Measurements from ENCODE around the gene ATXN7.

ATXN7 gene

DNA sequence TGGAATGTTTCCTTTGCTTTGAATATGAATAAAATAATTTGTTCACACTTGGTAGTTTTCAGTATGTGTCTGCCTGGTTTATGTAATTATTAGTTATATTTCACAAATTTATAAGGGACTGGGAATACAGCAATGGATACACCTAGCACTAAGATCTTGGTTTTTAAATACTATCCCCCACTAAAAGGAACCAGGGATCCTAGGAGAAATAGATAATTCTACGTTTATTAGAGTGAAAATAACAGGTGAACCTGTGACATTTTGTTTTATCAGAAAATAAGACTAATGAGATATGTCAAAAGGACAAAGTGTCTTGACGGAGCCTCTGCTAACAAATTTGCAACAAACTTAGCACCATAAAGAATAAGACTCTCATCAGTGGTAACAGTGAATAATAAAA is 156.2 kb downstream of the ATXN7 start:
- no peak for DNase-seq (ENCODE audit: low read depth)

DNA sequence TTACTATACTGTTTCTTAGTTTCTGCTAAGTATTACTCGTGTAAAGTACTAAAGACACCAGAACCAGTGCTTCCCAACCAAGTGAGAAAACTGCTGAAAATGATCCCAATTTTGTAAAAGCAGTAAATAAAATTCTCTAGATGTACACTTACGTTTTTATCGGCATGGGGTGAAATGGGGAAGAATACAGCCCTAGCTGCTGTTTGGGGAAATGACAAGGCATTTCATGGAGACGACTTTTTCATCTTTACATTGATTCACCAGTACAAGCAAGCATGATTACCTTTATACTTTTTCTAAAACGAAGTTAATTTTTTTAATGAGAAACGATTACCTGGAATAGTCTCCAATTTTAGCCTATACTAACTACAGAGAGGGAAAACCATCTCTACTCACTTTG is 158.3 kb downstream of the ATXN7 start:
- no peak for DNase-seq (ENCODE audit: low read depth)

DNA sequence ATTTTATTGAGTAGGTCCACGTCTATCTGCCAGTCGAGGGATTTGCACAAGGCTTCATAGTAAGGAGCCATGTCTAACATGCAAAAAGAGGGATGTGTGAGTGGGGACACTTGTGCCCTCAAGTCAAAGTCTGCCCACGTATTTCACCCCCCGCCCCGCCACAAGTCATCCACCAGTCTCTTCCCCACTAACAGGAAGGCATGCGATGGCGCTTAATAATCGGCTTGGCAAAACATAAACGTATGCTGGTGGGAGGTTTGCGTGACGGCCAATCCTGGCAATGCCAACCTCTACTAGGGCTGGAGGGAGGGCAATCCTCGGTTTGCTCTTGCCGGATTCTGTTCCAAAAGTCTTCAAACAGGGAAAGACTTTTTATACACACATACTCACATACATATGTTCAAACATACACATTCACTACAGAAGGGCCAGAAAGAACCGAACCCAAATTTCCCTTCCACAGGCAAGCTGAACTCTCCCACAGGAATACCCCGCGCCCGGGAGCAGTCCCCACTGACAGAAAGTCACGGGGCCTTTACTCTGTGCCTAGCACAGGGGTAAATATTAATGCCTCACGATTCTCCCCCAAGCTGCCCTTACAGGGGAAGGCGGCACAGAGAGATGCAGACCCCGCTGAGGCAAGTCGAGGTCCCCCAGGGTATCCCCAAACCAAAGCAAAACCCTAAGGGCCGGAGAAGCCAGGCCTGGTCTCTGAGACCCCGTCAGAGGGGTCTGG is 159.0 kb downstream of the ATXN7 start:
- no peak for DNase-seq (ENCODE audit: low read depth)

DNA sequence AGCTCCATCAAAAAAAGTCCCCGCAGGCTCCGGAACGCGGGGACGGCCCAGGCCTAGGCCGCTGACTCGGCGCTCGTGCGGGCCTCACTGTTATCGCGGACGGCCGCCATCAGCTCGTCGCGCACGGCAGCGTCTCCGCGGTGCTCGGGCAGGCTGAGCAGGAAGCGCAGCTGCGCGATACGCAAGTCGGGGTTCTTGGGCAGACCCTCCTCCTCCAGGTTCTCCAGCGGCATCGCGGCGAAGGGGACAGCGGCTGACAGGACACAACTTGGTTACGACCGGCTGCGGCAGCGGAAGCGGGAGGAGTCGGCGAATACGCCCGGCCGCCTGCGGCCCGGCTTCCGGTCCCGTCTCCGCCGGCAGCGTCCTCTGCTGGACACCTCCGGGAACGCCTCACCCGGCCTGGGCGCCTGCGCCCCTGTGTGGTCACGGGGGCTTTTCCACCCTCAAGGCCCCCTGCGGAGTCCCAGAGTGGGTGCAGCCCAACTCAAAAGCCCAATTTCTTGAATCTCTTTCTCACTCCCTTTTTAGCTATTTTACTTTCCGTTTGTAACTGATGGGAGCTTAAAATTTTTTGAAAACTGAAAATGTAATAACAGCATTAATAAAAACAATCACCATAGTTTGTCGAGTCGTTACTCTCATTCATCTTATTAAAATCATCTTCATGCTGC is 159.7 kb downstream of the ATXN7 start, which contains the start of gene PSMD6:
Gene PSMD6, minus strand, starts transcription at position 308 of the 674 bp plus-strand sequence. Its CDS starts 75 bp downstream, at position 233.
- peak; percentile 85 for DNase-seq (ENCODE audit: low read depth)

DNA sequence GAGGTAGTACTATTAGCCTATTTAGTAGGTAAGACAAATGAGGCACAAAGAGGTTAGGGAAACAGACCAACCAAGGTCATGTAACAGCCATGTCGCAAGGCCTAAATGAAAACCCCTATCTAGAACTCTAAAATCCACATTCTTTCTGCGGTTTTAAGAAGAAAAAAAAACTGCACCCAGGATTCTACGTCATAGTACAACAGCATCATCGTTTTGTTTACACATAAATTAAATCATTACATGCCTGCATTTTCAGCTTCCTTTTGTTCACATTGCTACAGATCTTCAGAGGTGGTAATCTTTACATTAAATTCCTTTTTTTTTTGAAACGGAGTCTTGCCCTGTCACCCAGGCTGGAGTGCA is 160.2 kb downstream of the ATXN7 start:
- DNase-seq (ENCODE audit: low read depth), result no peak

DNA sequence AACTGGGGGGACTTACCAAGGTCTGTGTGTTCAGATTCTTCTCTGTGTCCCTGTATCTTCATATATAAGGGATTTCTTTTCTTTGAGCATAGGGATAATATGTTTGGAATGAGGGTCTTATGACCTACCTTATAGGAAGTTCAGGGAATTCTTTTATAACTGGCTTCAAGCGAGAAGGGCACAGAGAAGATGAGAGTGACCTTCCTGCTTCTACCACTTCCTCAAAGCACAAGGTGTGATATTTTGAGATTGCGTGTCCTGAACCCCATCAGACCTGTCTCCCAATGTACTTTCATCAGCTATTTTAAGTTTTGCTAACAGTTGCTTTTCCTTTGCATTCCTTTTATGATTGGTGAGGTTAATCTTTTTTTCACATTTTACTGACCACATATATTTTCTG is 162.7 kb downstream of the ATXN7 start:
- no peak for DNase-seq (ENCODE audit: low read depth)

DNA sequence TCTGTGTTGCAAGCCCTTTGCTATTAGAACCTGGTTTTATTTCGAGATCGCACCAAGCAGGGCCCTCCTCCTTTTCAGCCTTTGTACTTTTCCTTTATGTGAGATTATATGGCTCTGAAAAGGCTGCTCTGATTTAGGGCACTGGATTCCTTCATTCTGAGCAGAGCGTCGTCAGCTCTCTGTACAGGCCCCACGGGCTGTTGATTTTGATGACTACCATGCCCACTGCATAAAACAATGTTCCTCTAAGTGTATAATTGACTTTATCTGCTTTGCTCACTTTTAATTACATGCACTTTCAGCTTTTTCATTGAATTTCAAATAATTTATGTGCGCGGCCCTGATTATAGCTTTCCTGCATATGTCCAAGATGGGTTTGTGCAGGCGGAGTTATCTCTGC is 164.0 kb downstream of the ATXN7 start:
- DNase-seq (ENCODE audit: low read depth), result no peak

DNA sequence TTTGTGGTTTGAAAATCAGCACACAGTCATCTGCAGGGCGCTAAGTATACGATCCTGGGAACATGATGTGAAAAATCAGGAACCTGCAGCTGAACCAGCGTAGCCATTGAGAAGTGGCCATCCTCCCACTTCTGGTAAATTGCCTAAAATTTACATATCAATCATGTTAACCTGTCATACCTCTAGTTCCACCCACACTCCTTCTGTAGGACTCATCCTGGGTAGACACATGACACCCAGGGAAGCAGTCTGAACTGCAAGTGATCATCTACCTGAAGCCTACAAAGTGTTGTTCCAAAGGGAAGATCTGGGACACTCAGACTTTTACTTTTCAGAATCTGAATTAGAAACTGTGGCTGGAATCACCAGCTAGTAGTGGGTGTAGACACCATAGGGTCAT is 165.1 kb downstream of the ATXN7 start:
- DNase-seq (ENCODE audit: low read depth), result no peak

DNA sequence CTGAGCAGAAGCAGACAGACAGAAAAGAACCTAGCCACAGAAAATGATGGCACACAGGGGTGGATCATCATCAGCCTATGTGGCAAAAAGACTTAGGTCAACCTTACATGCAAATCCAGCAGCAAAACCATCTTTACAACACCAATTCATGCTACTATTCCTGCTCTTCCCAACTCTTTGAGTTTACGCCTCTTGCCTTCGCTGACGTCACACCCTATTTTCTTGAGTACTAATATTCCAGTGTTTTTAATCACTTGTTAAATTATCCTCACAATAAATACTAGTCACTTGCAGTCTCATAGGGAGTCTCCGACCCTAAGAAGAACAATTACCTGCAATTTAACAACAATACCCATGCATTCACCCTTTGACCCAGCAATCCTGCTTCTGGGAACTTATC is 165.6 kb downstream of the ATXN7 start:
- no peak for DNase-seq (ENCODE audit: low read depth)

DNA sequence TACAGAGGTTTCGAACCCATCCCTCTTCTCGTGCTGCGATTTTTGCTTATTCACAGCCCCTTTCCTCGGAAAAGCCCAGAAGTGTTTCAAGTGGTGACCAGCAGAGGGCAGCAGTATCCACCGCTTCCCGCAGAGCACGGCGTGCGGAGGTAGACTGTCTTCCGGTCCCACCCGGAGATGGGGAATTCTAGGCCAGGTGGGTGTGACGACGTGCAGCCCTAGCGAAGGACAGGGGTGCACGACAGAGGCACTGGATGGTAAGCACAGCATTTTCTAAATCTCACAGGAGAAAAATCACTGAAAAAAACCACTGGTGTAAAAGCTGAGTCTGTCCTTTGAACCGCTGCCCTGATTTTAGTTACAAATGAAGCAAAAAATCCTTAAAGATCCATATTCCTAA is 167.1 kb downstream of the ATXN7 start:
- DNase-seq (ENCODE audit: low read depth), result peak; percentile 60

DNA sequence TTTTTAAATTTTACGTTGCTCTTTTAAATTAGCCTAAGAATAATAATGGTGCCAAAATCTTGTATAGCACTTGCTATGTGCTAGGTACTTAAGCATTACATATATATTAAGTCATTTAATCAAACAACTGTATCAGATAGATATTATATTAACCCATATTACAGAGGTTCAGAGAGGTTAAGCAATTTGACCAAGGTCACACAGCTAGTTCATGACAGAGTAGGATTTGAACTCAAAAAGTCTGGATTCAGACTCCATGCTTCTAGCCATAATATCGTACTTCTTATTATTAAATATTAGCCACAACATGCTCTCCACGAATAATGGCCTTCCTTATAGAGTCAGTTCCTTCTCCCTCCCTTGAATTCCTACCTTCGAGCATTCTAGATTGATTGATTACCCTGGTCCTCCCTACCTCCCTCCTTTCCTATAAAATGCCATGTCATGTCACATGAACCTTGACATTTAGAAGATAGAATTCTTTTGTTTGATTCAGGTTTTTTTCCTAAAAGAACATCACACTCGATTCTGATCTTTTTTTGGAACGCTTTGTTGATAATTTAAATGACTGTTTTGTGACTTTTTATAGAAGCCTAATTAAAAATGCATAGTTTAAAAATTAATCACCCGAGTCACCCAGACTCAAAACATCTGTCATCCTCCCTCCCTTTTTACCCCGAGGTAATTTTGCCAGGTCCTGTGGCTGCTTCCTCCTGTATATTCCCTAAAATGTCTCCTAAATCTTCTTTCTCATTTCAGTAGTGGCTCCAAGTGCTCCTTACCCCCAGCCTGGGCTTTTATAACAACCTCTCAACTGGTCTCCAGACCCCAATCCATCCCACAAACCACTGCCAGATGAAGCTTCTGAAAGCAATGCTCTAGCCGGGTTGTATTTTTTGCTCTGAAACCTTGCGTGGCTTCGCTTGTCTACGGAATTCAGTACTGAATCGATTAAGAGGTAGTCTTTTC is 168.2 kb downstream of the ATXN7 start:
- no peak for DNase-seq (ENCODE audit: low read depth)

DNA sequence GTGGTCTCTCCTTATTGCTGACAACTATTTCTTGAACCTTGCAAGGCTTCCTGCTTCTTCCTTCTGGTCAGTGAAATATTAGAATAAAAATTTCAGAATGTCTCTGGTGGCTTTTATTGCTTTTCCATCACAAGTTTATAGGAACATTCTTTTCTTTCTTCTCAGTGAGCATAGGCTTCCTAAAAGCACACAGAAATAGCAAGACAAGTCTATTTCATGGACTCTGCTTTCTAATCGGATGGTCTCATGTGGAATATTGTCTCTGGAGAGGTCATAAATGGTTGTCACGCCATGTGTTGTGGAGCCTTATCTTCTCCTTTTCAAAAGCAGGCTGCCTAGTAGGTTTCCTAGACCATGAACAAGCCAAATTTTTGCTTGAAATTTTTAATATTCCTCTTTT is 169.4 kb downstream of the ATXN7 start:
- no peak for DNase-seq (ENCODE audit: low read depth)

DNA sequence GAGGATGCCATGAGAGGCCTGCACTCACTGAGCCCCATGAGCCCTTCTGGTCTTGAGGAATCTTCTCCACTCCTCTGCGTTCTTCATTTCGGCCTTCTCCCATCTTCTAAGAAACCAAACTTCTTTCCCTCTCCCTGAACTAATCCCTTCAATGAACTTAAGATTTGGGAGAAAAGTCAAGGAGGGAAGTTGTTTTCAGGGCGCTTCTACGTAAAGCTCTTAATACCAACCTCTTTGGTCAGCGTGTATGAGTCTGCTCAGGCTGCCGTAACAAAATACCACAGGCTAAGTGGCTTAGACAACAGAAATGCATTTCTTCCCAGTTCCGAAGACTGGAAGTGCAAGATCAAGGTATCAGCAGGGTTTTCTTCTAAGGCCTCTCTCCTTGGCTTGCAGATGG is 173.4 kb downstream of the ATXN7 start:
- no peak for DNase-seq (ENCODE audit: low read depth)

DNA sequence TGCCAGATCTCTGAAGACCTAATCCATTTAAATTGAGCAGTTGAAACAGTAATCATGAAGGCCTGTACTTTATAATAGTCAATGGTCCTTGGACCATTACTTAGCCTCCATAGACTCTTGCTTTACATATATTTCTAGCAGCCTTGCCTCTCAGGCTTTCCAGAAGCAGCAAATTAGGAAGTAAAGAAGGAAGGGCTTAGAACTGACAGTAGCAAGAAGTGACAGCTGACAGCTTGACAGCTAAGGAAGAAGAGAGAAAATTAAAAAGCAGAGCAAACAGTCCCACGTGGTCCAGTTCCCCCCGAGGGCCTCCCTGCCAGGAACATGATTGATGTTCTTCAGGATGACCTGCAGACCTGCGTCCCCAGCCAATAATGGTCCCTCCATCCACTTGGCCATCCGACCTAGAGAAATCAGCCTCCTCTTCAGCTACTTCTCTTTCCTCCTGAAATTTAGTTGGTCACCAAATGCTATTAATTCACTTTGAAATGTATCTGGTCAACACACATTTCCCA is 174.6 kb downstream of the ATXN7 start:
- no peak for DNase-seq (ENCODE audit: low read depth)

DNA sequence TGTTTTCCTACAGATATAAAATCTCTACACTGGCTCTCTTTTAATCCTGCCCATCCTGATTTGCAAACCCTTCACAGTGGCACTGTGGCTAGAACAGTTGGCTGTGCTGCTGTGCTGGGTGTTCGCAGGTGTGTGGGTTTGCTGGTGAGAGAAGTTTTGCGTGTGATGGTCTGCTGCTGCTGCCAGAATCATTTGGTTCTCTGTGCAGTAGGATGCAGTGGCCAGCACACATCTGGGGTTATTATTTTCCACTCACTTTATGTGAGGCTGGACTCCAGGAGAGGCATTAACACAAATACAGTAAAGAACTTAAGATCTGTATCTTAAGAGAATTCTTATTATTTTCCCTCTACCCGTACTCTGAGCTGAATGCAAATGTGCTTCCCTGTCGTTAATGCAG is 175.7 kb downstream of the ATXN7 start:
- no peak for DNase-seq (ENCODE audit: low read depth)

DNA sequence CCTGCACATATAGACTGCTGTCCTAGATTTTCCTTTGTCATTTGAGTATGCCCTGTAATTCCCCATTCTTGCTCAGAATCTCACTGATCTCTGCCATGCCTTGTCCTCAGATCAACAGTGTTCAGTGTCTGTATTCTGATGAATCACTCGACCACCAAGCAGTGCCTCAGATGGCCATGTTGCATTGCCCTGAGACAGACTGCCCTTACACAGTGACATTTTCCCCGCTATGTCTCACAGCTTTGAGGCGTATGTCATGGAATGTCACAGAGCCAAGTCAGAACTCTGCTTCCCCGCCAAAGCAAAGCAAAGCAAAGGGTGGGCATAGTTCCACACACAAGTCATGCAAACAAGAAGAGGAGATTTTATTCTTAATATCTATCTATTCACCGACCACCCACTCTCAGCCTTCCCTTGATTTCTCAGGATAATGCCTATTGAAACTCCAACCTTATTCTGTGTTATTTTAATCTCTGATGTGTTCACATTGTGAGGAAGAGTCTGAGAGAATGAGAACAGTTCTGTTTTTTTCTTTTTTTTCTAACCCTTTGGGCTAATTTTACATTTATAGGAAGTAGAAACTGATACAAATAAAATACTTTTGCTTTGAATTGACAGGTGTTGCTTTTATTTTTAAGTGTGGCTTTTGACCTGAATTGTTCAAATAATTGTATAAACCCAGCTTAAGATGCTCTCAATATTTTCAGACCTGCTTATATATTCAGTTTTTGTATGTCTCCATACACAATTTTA is 176.5 kb downstream of the ATXN7 start:
- DNase-seq (ENCODE audit: low read depth), result no peak

DNA sequence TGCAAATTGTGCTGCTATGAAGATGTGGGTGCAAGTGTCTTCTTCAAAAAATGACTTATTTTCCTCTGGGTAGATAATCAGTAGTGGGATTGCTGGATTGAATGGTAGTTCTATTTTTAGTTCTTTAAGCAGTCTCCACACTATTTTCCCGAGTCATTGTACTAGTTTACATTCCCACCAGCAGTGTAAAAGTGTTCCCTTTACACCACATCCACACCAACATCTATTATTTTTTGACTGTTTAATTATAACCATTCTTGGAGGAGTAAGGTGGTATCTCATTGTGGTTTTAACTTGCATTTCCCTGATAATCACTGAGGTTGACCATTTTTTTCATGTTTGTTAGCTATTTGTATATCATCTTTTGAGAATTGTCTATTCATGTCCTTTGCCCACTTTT is 179.3 kb downstream of the ATXN7 start:
- no peak for DNase-seq (ENCODE audit: low read depth)

DNA sequence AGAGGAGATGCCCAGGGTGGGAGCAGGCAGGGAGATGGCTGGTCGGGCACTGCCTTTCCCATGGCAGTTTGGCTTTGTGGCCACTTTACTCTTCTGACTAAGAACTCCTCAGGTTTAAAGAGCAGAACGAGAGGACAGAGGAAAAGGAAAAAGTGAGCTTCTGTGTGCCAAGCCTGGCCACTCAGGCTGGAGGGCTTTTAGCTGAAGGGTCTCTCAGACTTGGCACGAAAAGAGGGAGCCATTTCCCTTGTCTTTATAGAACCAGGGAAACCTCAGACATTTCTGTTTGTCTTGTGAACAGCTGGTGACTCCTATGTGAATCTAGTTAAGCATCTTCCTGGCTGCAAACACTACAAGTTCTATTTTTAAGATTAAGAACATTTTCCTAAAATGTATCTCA is 182.9 kb downstream of the ATXN7 start:
- DNase-seq (ENCODE audit: low read depth), result no peak

DNA sequence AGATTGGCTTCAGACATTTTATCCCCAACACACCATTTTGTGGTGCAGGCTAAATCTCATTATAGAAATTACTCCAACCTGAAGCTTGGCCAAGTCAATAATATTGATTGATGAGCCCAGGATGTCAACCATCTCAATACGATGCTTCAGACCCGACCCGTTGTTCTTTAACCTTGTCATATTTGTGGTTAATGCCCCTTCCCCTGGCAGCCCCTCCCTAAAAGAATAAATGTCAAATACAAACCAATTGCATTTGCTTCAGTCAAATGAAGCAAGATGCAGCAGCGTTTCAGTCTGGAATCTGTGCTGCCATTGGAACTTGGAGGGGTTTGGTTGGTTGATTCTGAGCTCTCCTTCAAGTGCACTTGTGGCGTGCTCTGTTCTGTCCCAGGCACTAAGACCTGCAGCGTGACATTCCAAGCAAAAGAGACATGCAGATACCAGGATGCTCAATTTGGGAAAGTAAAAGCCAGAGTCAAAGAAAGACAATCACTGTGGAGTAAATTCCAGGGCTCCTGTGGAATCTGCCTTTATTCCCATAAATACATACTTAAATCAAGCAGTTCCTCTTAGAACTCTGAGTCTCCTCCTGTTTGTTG is 183.4 kb downstream of the ATXN7 start:
- no peak for DNase-seq (ENCODE audit: low read depth)

DNA sequence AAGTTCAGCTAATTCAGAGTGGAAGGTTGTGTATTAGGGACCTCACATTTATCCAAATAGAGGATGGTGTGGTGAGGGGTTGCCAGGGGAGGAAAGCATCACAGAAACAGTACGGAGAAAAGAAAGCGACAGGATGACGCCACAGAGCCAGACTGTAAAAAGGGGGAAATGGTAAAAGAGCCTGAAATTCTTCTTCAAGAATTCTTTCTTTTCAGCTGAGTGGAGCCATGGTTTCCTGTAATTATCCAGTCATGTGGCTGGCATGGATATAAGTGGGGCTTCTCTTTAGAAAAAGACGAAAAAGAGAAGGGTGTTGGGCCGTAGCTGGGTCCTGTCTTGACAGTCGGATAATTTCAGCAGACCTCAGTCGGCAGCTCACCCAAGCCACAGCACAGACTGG is 184.1 kb downstream of the ATXN7 start:
- no peak for DNase-seq (ENCODE audit: low read depth)

DNA sequence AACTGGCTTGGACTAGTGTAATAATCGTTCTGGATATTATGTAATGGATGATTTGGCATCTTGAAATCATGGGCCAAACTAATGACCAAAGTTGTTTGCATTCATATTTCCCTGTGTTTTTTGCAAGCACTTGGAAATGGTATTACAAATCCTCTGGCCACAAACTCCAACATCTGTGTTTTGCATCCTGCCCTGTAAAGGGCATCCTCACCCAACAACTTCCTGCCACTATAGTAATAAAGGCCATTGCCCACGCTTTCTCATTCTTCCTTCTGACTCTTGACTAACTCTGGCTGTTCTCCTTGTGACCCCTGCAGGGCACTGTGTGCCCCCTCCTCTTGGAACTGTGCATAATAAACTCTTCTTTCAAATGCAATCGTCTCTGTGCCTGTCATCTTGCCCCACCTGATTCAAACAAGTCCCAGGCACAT is 185.0 kb downstream of the ATXN7 start:
- no peak for DNase-seq (ENCODE audit: low read depth)
